ENCODE results near the gene CANX. TPM values are rescaled to one million over a fixed set of nuclear protein-coding genes. Genes with fewer than 3 reads are reported as not detected.

Gene CANX
- total and polyA plus RNA-seq, 9 of the 15 experiments (the other 6 are each of a cell fraction or from before 2014, with no cell fraction given): 155 to 893 (median 589) TPM

- Histone ChIP-seq H2AFZ (ENCODE audit: low read depth, low read length) (no peak overlapping the region), H3K27me3 (ENCODE audit: control insufficient read depth in 2 of 2, insufficient read depth in 2 of 2, low read length in 2 of 2) (no peaks in the 10 kb centered on the region), H3K9me1 (ENCODE audit: control insufficient read depth, insufficient read depth, low read length) (no peaks in the 10 kb centered on the region), H3K4me2 (ENCODE audit: insufficient read depth, low read length) (peak overlapping the region; percentile 91), H3K79me2 (ENCODE audit: control insufficient read depth, insufficient read depth, low read length) (peaks cover 74% of the 10 kb centered on the region), H3K4me1 (replicated peaks in 1 of 2; ENCODE audit: control insufficient read depth in 2 of 2, insufficient read depth in 2 of 2, low read length in 2 of 2) (peaks cover 16 to 41% of the 10 kb centered on the region in 2 experiments), H3K9me3 (replicated peaks; ENCODE audit: control insufficient read depth, insufficient read depth, low read depth, low read length) (no peaks in the 10 kb centered on the region), H3K36me3 (ENCODE audit: control insufficient read depth, insufficient read depth, low read length) (peaks cover 36% of the 10 kb centered on the region; the same call in 2 of the 3 replicates), H3K4me3 (peak overlapping the region; percentile 86), H3K27ac (ENCODE audit: extremely low read depth, low read depth, low read length) (peak overlapping the region; percentile 98), H3K9ac (ENCODE audit: insufficient read depth in 1 of 2, low read depth in 2 of 2, low read length in 2 of 2) (peak overlapping the region; percentile 97 to 99), H4K20me1 (replicated peaks; ENCODE audit: control insufficient read depth, insufficient read depth, low read length) (peaks cover 11% of the 10 kb centered on the region)
- intact Hi-C loops (cut with micrococcal nuclease): loop anchor here (2.0 kb wide), 1 partner anchor 77 kb away; the partner anchor contains the start of gene HNRNPH1
- peak; percentile 41 for ATAC-seq
- in situ Hi-C loops (cut with MboI): no loop called here
- TSS peak; percentile 62 for BruUV-seq (replicated peaks)
- 1% methylated on average over 19 of the region's 19 CpGs for WGBS (ENCODE audit: insufficient coverage, low coverage, missing lambda C conversion rate)
- peak; percentile 63 for FAIRE-seq
- ChIA-PET CTCF (ENCODE audit: low intra/inter-chr PET ratio) (no interaction called here), POLR2A (interaction anchor here (0.6 to 2.5 kb wide), 11 partner anchors 9 to 121 kb away, joined by 3 to 16 read pairs (median 6); partner anchors contain the start of genes CBY3, HNRNPH1, MAML1 and SQSTM1)
- peak; percentile 25 to 60 (median 41) for DNase-seq (ENCODE audit: extremely low read depth in 1 of 4, low spot score in 3 of 4)
- no peak for TF ChIP-seq TAL1 (IDR thresholded peaks at IDR 0.05)
- TF ChIP-seq CGGBP1 (CRISPR knock-in tag; IDR thresholded peaks at IDR 0.05): no peak
- TF ChIP-seq FOXJ3 (CRISPR knock-in tag; IDR thresholded peaks at IDR 0.05): 0 out of 2 replicates have a peak, but pooled peaks have one; percentile 30
- no peak for TF ChIP-seq NR2C2 (CRISPR knock-in tag; IDR thresholded peaks at IDR 0.05)
- TF ChIP-seq NR2C2 (tag; IDR thresholded peaks at IDR 0.05): peak; percentile 38
- TF ChIP-seq ZSCAN29 (IDR thresholded peaks at IDR 0.05): 0 out of 2 replicates have a peak, but pooled peaks have one; percentile 19
- no peak for TF ChIP-seq KDM4B (IDR thresholded peaks at IDR 0.05; ENCODE audit: borderline replicate concordance in 2 of 2, low read depth in 1 of 2)
- 0 out of 2 replicates have a peak, but pooled peaks have one; percentile 5 for TF ChIP-seq MYC (IDR thresholded peaks at IDR 0.05; ENCODE audit: low read depth, low read length)
- TF ChIP-seq MYC (CRISPR knock-in tag; IDR thresholded peaks at IDR 0.05; ENCODE audit: borderline replicate concordance, low read depth): no peak
- TF ChIP-seq POLR2H (tag; IDR thresholded peaks at IDR 0.05; ENCODE audit: low read depth): peak; percentile 56; the same call in 1 of the 2 replicates
- TF ChIP-seq YY1 (IDR thresholded peaks at IDR 0.05; ENCODE audit: borderline replicate concordance in 1 of 3, control insufficient read depth in 1 of 3, extremely low read depth in 1 of 3, insufficient read depth in 3 of 3, insufficient read length in 1 of 3, insufficient replicate concordance in 2 of 3, low read depth in 1 of 3, low read length in 2 of 3): peak in 1 of 3 experiments; percentile 21
- 0 out of 2 replicates have a peak, but pooled peaks have one; percentile 23 for TF ChIP-seq NR2C1 (IDR thresholded peaks at IDR 0.05)
- TF ChIP-seq NR2C1 (tag; IDR thresholded peaks at IDR 0.05): 0 out of 2 replicates have a peak, but pooled peaks have one; percentile 8
- peak; percentile 14; the same call in 1 of the 2 replicates for TF ChIP-seq ARID4B (CRISPR knock-in tag; IDR thresholded peaks at IDR 0.05)
- peak; percentile 54; the same call in 1 of the 2 replicates for TF ChIP-seq ESRRA (IDR thresholded peaks at IDR 0.05; ENCODE audit: borderline replicate concordance, low read depth)
Observed at GRCh38 chr5:179699616-179700237, 960 bp downstream of the CANX start.
